Peyer's patch (tissue), 4 donors: ENCODE measurements around the gene SSBP1.

Source experiments
- POLR2A ChIP-seq, 2 donors: fragments of 450-650 bp; IDR thresholded peaks; one replicate each; pipeline ENCODE4 v1.5.1; 2017; ENCODE audit warnings: antibody characterized with exemption in 2 of 2, mild to moderate bottlenecking in 2 of 2, moderate library complexity in 2 of 2
- TF ChIP-seq, protein P1 (sequence below), 6 experiments: fragments of 450-650 bp in 4 of 6; fragments of 200-600 bp in 2 of 6; sonication (generic) in 1 of 6; IDR thresholded peaks; one replicate each; pipeline ENCODE4 v1.5.1; 2017 to 2019; ENCODE audit warnings: antibody characterized with exemption in 6 of 6, mild to moderate bottlenecking in 3 of 6, moderate library complexity in 1 of 6

- TF ChIP-seq, protein P1, sequence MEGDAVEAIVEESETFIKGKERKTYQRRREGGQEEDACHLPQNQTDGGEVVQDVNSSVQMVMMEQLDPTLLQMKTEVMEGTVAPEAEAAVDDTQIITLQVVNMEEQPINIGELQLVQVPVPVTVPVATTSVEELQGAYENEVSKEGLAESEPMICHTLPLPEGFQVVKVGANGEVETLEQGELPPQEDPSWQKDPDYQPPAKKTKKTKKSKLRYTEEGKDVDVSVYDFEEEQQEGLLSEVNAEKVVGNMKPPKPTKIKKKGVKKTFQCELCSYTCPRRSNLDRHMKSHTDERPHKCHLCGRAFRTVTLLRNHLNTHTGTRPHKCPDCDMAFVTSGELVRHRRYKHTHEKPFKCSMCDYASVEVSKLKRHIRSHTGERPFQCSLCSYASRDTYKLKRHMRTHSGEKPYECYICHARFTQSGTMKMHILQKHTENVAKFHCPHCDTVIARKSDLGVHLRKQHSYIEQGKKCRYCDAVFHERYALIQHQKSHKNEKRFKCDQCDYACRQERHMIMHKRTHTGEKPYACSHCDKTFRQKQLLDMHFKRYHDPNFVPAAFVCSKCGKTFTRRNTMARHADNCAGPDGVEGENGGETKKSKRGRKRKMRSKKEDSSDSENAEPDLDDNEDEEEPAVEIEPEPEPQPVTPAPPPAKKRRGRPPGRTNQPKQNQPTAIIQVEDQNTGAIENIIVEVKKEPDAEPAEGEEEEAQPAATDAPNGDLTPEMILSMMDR (IDR thresholded peaks at IDR 0.05), result no peak
- no peak for TF ChIP-seq POLR2A (IDR thresholded peaks at IDR 0.05)
Measured at GRCh38 chr7:141737118-141737835, 881 bp upstream of the SSBP1 start.
